D721Med (cell line): Measurements from ENCODE around the gene PLEKHM1.

Experiments used
- DNase-seq: peaks from one replicate; pipeline ENCODE4 v3.0.0; 2011; ENCODE audit warnings: low spot score; ENCODE audit not compliant: insufficient read length
- FAIRE-seq: peaks from 2 replicates; lab custom pipeline; 2011; peaks lifted over from hg19 to GRCh38; lab: Jason Lieb, UNC
- CTCF ChIP-seq: IDR thresholded peaks from 2 replicates; pipeline ENCODE4 v1.5.1; 2012; ENCODE audit warnings: mild to moderate bottlenecking, control low read depth; ENCODE audit not compliant: insufficient read depth; ENCODE audit errors: missing control alignments

PLEKHM1 gene

GRCh38 chr17:45393411-45393810, 97.1 kb downstream of the PLEKHM1 start:
- no peak for DNase-seq
- no peak for TF ChIP-seq CTCF
- no peak for FAIRE-seq

GRCh38 chr17:45391918-45392317, 98.6 kb downstream of the PLEKHM1 start:
- DNase-seq (no peak), FAIRE-seq (no peak)
- TF ChIP-seq CTCF, result no peak

- TF ChIP-seq CTCF, result no peak
- FAIRE-seq (no peak), DNase-seq (no peak)
These were observed 99.2 kb downstream of the PLEKHM1 start for GRCh38 chr17:45391291-45391690.

DNA sequence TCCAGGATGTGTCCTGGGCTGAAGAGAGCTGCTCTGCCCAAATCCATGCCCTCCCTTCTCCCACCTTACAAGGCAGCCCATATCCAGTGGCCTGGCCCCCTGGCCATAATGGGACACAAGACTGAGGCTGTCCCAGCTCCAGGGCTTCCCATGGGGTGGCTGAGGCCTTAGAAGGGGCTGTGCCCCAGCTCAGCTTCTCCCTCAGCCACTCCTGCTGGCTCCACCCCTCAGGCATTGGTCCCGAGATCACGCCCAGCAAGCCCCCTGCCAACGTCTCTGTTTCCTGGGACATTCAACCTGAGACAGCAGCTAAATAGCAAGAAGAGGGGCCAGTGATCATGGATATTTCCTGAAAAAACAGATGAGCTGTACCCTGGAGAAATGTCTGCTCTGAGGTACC, 101.2 kb downstream of the PLEKHM1 start:
- DNase-seq (no peak), FAIRE-seq (no peak)
- TF ChIP-seq CTCF, result no peak

DNA sequence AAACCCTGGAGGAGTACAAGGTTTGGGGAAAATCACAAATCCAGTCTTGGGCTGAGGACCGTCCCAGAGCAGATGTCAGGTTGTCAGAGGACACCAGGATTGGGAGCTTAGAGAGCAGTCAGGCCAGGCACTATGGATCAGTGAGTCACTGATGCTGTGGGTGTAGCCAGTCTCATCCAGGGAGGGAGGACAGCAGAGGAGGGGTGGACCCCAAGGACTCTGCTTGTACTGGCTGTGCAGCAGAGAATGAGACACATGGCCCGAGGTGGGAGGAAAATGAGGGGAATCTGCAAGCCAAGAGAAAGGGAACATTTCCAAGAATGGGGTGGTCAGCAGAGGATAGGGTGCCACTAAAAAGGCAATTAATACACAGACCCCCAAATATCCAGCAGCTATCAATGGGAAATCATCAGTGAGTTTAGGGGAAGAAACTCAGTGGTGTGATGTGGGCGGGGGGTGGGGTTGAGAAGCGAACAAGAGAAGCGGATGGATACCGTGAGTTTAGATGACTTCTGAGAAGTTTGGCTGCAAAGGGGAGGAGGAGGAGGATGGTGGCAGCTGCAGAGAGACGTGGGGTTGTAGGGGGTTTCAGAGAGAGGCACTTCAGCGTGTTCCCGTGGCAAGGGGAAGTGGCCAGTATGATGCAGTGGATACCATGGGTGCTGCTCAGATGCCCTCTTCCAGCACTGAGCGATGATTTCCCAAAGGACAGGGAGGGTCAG, 101.8 kb downstream of the PLEKHM1 start:
- no peak for TF ChIP-seq CTCF
- FAIRE-seq (no peak), DNase-seq (no peak)

GRCh38 chr17:45387739-45388138, 102.8 kb downstream of the PLEKHM1 start:
- no peak for DNase-seq
- FAIRE-seq, result no peak
- TF ChIP-seq CTCF, result no peak

DNA sequence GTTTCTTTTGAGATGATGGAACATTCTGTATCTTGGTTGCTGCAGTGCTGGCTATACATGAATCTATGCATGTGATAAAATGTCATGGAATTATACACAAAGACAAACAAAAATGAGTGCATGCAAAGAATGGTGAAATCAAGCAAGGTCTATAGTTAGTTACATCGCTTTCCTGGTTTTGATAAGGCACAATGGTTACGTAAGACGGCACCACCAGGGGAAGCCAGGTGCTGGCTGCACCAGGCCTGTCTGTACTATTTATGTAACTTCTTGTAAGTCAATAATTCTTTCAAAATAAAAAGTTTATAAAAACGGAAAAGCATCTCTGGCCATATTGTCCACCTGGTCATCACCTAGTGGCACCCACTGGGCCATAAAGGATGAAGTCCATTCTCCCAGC, 104.3 kb downstream of the PLEKHM1 start:
- no peak for FAIRE-seq
- no peak for DNase-seq
- TF ChIP-seq CTCF, result no peak
